GM12801 (cell line): ENCODE results near the gene NOP56.

ENCODE experiments used
- CTCF ChIP-seq: IDR thresholded peaks from one replicate; pipeline ENCODE4 v1.5.1; 2011; ENCODE audit warnings: control low read depth; ENCODE audit not compliant: insufficient read length; ENCODE audit errors: extremely low read depth

Gene NOP56

DNA sequence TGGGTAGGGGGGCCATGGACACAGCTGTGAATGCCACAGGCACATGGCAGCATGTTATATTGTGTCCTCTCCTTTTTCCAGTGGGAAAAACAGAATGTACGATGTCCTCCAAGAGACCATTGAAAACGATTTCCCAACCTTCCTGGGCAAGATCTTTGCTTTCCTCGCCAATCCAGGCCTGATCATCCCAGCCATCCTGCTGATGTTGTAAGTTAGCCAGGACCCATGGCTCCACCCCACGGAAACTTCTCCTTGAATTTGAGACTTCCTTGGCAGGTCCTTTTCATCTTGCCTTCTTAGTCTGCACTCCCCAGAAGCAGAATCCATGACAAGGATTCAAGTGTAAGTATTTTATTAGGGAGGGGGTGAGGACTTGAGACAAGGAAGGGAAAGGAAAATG lies 28.2 kb upstream of the NOP56 start:
- no peak for TF ChIP-seq CTCF

DNA sequence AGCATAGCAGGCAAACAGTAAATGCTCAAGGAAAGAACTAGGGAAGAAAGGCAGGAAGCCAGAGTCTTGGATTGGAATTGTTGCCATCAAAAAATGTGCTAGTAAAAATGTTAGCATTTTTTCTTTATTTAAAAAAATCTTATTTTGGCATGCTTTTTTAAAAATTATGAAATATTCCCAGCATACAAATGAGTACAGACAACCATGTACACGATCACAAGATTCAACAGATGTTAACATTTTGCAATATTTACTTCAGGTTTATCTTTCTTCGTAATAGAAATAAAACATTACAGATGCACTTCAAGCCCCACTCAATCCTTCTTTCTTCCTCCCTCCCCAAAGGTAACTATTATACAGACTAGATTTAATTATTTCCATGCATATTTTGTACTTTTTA lies 27.4 kb upstream of the NOP56 start:
- TF ChIP-seq CTCF = no peak

- TF ChIP-seq CTCF = no peak
Measured at GRCh38 chr20:2626853-2627541, 25.4 kb upstream of the NOP56 start.

DNA sequence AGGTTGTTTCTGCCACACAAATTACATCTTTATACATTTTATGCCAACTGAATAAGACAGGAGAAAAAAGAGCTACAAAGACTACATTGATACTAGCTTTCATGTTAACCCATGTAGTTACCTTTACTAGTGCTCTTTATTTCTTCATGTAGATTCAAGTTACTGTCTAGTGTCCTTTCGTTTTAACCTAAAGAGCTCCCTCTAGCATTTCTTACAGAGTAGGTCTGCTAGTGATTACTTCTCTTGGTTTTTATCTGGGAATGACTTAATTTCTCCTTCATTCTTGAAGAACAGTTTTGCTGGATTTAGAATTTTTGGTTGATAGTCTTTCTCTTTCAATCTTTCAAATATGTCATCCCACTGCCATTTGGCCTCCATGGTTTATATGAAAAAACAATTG lies 21.2 kb upstream of the NOP56 start:
- no peak for TF ChIP-seq CTCF

- TF ChIP-seq CTCF = no peak
Measured at GRCh38 chr20:2633381-2633780, 19.1 kb upstream of the NOP56 start.

DNA sequence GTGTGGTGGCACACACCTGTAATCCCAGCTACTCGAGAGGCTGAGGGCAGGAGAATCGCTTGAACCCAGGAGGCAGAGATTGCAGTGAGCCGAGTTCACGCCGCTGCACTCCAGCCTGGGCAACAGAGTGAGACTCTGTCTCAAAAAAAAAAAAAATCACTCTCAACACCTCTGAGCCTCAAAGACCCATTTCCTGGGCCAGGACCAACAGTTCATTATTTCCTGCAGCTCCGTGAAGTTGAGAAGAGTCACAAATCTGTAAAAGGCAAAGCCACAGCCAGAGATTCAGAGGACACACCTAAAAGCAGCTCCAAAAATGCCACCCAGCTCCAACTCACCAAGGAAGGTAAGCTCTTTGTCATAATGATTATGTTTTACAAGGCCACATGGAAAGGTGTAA lies 15.2 kb upstream of the NOP56 start:
- TF ChIP-seq CTCF = no peak

DNA sequence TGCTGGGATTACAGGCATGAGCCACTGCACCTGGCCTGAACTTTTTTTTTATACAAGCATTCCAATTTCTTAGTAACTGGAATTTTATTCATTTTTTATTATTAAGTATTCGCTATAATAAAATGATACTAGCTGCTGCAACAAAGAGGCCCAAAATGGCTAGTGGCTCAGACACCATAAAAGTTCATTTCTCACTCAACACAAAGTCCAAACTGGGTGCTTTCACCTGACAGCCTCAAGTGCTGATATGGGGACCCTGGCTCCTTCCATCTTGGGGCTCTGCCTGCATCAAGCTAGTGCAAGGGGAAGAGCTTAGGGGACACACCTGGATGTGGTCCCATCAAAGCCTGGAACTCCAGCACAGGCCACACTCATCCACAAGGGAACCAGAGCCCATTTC lies 12.2 kb upstream of the NOP56 start:
- no peak for TF ChIP-seq CTCF
